ENCODE data around the gene TMEM80.
"Not testable (repeated sequence)": the region's sequence is repeated elsewhere in the genome, so short reads cannot be mapped to it uniquely, and the experiment has no call there.

The TMEM80 gene

GRCh38 chr11:680476-680875, 15.1 kb upstream of the TMEM80 start:
- DNase-seq, result no peak

GRCh38 chr11:680970-681369, 14.6 kb upstream of the TMEM80 start:
- DNase-seq, result no peak

GRCh38 chr11:686451-687243, 9.0 kb upstream of the TMEM80 start:
- DNase-seq, result no peak

GRCh38 chr11:687751-688150, 7.9 kb upstream of the TMEM80 start:
- DNase-seq, result no peak

- no peak for DNase-seq
These were observed 6.9 kb upstream of the TMEM80 start for GRCh38 chr11:688681-689080.

GRCh38 chr11:689625-690024, 6.0 kb upstream of the TMEM80 start:
- no peak for DNase-seq

- not testable (repeated sequence) for DNase-seq
These were observed 5.4 kb upstream of the TMEM80 start for GRCh38 chr11:690244-690643.

GRCh38 chr11:690738-691633, 4.6 kb upstream of the TMEM80 start:
- no peak for DNase-seq

GRCh38 chr11:691710-692590, 3.7 kb upstream of the TMEM80 start:
- DNase-seq, result no peak

GRCh38 chr11:692824-693414, 2.7 kb upstream of the TMEM80 start:
- peak; percentile 28 for DNase-seq

- DNase-seq, result no peak
These were observed 2.2 kb upstream of the TMEM80 start for GRCh38 chr11:693415-693831.

GRCh38 chr11:693887-694562, 1.6 kb upstream of the TMEM80 start:
- DNase-seq, result no peak

- DNase-seq, result peak; percentile 98
These were observed 891 bp upstream of the TMEM80 start, which contains the start of gene DEAF1 for GRCh38 chr11:694563-695287. DEAF1 (minus strand) TSS chr11:695222; CDS start chr11:695047, 175 bp downstream.

GRCh38 chr11:695288-695537, 403 bp upstream of the TMEM80 start:
- no peak for DNase-seq

- DNase-seq, result no peak
These were observed 1.4 kb downstream of the TMEM80 start for GRCh38 chr11:696955-697491.

GRCh38 chr11:697811-698311, 2.2 kb downstream of the TMEM80 start:
- no peak for DNase-seq

- no peak for DNase-seq
These were observed 3.0 kb downstream of the TMEM80 start for GRCh38 chr11:698493-699115.

- no peak for DNase-seq
These were observed 3.5 kb downstream of the TMEM80 start for GRCh38 chr11:699116-699508.

GRCh38 chr11:699753-700152, 4.1 kb downstream of the TMEM80 start:
- DNase-seq, result no peak

GRCh38 chr11:701741-702461, 6.3 kb downstream of the TMEM80 start:
- no peak for DNase-seq
